IPS DF 4.7 (cell line): ENCODE data around the gene PTGR2.
"Not testable (repeated sequence)": the region's sequence is repeated elsewhere in the genome, so short reads cannot be mapped to it uniquely, and the experiment has no call there.

Source experiments
- DNase-seq: peaks from one replicate; pipeline ENCODE4 v3.0.0-alpha.2; 2013; ENCODE audit warnings: low spot score; ENCODE audit errors: extremely low read depth

Gene PTGR2

DNA sequence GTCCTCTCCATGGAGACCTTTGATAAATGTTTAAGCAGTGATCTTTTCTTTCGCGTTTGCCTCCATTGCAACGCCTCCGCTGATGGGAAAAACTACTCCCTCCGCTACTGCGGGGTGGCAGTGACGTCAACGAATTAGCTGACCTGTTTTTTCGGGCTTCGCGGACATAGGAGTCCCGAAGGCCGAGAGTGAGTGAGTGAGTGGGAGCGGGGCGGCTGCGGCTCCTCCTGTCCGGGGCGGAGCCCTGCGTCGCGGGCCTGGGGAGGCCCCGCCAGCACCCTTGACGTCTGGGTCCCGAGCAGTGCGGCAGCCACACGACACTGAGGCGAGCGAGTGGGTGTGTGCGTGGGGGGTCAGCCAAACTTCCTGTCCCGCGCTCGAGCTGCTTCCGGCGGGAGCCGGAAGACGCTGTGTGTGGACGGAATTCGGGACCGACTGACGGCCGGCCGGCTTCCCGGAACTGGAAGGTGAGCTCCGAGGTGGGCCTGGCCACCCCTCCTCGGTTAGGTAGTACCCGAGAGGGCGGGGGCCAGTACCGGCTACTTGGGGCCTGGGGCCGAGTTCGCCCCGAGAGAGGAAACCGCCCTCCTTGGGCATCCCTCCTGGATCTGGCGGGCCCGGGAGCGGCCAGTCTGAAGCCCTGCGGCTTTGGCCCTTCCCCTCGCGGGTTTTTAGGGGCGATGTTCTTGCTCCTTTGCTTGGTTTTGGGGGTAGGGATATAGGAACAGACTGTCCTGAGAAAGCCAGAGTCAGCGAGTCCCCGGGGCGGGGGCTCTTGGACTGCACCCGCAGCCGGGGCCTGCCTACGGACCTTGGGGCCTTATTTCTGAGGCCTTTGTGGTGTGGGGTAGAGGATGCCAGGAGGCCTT lies 35.1 kb downstream of the PTGR2 start, which contains the start of gene ZNF410:
TSS of gene ZNF410 (plus strand) at position 411 of the 869 bp plus-strand sequence. CDS start 5,317 bp downstream, outside the sequence.
- DNase-seq: peak; percentile 51

DNA sequence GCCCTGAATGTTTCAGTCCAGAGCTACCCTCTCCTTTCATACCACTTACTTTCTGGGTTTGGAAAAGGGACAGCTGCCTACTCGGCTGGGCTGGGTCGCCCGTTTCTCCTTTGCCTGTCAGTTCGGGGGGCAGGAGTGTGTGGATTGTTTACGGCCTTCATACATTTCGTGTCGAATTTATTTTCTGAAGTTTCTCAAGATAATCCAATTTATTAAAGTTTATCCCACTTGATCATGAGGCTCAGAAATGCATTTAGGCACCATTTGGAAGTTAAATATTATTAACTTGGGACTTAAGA lies 35.6 kb downstream of the PTGR2 start:
- no peak for DNase-seq

DNA sequence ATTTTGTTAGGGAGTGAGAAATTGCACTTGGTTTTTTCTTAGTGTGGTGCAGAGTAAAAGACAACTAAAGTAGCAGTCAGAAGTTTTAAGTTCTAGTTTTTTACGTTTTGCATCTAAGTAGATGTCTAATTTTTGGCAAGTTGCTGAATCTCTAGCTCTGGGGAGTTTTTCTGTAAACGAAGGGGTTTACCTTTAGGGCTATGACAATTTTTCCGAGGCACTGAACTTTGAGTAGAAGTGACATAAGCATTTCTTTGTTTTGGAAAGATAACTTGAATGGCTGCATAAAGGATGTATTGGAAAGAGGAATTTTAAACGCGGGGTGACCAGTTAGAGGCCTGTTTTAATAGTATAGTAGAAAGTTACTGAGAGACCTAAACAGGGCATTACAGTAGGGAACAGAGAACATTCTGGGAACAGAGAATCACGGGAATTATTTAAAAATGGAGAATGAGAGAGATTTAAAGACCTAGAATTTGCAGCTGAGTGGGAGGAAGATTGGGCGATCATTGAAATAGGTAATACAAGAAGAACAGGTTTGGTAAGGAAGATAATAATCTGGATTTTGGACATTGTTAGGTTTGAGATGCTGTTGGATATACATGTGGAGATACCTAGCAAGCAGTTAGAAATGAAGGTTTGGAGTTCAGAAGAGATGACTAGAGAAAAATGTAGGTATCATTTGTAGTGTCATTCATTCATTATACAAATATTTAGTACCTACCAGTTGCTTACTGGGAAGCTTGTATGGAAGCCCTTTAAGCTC lies 36.2 kb downstream of the PTGR2 start:
- DNase-seq: no peak

DNA sequence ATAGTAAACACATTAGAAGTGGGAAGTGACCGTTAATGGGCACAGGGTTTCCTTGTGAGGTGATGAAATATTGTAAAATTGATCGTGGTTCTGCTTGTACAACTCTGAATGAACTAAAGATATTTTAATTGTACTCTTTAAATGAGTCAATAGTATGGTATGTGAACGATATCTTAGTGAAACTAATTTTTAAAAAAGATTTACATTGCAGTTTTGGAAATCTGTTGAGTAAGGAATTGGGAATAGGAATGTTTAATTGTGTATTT lies 36.8 kb downstream of the PTGR2 start:
- DNase-seq: no peak

DNA sequence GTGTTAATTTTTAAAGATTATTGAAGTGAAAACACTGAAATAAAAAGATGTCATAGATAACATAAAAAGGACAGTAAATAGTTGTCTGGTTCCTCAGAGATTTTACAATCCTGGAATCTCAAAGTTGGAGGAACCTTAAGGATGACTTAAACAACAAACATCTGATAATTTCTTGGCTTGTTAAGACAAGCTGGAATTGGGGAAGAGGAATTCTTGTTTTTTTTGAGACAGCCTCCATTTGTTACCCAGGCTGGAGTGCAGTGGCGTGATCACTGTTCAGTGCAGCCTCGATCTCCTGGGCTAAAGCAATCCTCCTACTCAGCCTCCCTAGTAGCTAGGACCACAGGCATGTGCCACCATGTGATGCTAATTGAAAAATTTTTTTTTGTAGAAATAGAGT lies 37.3 kb downstream of the PTGR2 start:
- DNase-seq: no peak

DNA sequence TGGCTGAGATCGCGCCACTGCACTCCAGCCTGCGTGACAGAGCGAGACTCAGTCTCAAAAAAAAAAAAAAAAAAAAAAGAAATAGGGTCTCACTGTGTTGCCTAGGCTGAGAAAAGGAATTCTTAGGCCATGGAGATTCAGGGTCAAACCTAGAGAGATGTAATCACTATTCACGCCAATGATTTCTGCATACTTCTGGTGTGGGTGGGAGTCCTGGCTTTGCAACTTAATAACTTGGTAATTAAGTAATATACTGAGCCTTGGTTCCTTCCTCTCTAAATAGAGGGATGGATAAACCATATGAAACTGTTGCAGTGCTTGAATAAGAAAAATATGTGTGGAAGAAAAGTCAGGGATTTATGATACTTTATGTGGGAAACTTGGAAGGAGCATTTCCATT lies 37.7 kb downstream of the PTGR2 start:
- DNase-seq: no peak

DNA sequence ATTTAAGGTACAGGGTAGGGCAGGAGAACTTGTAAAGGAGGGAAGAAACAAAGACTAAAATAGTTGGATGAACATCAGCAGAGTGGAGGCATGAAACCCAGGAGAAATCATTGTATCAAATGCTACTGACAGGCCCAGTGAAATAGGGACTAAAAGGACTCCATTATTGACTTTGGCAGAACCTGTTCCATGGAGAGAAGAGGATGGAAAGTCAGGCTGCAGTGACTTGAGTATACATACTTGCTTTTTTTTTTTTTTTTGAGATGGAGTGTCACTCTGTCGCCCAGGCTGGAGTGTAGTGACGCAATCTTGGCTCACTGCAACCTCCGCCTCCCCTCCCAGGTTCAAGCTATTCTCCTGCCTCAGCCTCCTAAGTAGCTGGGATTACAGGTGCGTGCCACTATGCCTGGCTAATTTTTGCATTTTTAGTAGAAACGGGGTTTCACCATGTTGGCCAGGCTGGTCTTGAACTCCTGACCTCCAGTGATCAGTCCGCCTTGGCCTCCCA lies 42.6 kb downstream of the PTGR2 start:
- not testable (repeated sequence) for DNase-seq

DNA sequence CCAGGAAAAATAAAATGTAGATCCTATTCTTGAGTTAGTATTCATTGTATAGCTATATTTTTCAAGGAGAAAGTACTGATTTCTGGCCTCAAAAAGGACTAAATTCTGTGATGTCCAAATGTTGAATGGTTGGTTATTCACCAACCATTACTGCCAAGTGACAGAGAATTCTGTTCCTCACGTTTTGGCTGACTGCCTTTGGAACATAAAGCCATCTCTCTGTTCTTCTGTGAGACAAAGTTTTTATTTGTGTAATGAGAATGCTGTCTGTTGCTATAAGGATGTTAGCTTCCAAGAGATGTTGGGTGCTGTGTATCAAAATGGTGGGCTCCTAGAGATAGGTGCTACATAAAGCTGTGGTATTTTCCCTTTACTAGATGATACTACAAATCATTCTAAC lies 44.3 kb downstream of the PTGR2 start:
- DNase-seq: no peak

DNA sequence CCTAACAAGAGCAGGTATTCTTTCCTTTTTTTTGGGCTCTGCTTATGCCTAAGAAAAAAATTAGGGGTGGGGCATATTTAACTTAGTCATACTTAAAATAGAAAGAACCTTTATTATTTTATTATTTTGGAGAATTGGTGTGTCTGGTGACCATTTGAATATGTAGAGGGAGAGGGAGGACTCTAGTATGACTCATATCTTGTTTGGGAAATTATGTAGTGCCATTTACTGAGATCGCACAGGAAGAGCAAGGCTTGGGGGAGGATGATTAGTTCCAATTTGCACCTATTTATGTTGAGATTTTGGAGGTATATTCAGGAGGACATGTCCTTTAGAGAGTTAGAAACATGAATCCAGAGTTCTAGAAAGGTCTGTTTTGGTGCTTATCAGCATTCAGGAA lies 44.9 kb downstream of the PTGR2 start:
- DNase-seq: no peak

DNA sequence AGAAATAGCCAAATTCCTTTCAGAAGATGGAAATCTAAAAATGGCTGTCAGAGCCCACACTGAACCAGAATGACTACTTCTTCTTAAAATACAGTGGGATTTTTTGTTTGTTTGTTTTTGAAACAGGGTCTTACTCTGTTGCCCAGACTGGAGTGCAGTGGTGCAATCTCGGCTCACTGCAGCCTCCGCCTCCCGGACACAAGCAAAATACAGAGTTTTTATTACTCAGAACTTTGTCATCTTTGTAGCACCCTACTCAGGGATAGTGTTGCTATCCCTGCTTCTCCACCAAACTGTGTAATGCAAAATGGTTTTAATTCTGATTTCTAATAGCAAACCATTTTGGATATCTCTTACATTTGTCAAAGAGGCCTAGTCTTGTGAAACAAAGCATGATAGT lies 51.4 kb downstream of the PTGR2 start:
- DNase-seq: no peak

DNA sequence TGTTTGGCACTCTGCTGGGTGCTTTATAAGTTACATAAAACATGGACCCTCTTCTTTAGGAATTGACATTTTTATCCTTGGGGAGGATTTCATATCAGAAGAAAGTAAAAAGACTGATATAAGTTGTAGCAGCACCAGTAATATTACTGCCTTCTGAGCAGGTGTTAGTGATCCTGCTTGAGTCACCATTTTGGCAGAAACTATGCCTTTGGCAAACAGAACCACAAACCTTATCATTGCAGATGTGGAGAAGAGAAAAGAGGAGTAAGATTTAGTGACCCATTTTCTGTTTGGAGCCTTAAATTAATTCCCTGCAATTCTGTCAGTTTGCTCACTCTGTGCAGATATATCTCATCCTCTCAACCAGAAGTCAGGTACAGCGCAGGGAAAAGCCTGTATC lies 58.0 kb downstream of the PTGR2 start:
- DNase-seq: no peak

DNA sequence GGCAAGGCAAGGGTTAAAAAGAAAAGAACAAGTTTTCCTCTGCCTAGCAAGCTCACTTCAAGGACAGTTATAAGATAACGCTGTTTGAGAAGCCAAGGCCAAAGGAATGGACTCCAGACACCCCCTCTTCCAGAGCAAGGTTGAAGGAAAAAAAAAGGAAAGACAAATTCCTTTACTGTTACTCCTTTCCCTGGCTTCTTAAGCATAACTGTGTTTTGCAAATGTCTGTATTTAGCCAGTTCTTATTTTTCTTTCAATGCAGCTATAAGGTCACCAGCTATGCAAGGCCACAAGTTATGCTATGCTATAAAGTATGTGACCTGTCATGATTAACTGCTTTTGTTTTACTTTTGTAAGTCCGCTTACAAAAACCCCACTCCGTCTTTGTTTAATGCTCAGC lies 61.6 kb downstream of the PTGR2 start:
- DNase-seq: no peak

DNA sequence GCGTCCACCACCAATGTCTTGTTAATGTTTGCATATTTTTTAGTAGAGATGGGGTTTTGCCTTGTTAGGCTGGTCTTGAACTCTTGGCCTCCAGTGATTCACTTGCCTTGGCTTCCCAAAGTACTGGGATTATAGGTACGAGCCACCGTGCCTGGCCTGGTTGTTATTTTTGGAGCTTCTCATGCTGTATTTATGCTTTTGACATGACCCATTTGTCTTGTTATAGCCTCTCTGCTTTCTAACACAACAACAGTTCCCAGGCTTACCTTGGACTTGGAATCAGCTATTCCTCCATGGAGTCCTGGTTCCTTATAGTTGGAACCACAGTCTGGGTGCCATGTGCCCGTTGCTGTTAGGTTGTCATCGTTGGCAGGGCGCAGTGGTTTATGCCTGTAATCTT lies 64.7 kb downstream of the PTGR2 start:
- DNase-seq: no peak

DNA sequence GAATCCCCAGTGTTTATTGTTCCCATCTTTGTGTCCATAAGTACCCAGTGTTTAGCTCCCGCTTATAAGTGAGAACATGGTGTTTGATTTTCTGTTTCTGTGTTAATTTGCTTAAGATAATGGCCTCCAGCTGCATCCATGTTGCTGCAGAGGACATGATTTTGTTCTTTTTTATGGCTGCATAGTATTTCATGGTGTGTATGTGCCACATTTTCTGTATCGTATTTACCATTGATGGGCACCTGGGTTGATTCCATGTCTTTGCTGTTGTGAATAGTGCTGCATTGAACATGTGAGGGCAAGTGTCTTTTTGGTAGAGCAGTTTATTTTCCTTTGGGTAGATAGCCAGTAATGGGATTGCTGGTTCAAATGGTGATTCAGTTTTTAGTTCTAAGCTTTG lies 67.8 kb downstream of the PTGR2 start:
- not testable (repeated sequence) for DNase-seq

DNA sequence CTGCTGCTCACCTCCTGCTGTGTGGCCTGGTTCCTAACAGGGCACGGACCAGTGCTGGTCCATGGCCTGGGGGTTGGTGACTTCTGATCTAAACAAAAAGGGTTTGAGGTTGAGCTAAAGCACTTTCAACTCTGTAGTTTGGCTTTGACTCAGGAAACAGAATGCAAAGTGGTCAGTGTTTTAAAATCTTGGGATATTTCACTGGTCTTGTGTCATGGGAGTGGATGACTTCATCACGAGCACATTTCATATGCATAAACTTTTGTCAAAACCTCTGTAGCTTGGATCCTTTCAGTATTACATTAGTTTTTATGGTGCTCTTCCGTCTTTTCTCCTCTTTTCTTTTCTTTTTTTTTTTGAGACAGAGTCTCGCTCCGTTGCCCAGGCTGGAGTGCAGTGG lies 72.7 kb downstream of the PTGR2 start:
- DNase-seq: no peak
